SK-N-MC (cell line): ENCODE measurements around the gene AHCYL1.

Experiments
- EZH2 ChIP-seq: fragments of 200-600 bp; sonication (generic); IDR thresholded peaks from one replicate; pipeline ENCODE4 v1.6.1; 2017; ENCODE audit warnings: antibody characterized with exemption
- FOXP2 ChIP-seq: optimal IDR thresholded peaks from 2 replicates; pipeline ENCODE3; 2011; ENCODE audit warnings: mild to moderate bottlenecking, moderate library complexity; ENCODE audit not compliant: insufficient read depth; ENCODE audit errors: extremely low read length, control extremely low read depth
- POLR2AphosphoS5 ChIP-seq: IDR thresholded peaks from 2 replicates; pipeline ENCODE4 v1.6.1; 2012; ENCODE audit warnings: mild to moderate bottlenecking, low read depth, low read length, borderline replicate concordance

DNA sequence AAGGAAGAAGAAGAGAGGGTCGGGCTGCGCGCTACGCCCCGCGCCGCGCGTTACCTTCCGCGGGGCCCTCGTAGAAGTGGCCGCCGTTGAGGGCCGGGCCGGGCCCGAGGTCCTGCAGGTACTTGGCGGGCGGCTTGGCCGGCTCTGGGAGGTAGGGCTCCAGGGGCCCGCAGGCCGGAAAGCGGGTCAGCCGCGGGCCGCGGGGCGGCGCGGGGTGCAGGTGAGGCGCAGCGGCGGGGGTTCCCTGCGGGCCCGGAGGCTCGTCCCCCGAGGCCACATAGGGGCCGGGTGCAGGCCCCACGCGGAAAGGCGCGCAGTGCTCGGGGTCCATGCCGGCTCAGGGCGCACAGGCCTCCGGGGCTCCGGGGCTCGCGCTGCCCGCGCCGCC lies 85.7 kb downstream of the AHCYL1 start:
- TF ChIP-seq POLR2AphosphoS5 (no peak), FOXP2 (no peak), EZH2 (no peak)
